ENCODE data around the gene PDIA3.

DNA sequence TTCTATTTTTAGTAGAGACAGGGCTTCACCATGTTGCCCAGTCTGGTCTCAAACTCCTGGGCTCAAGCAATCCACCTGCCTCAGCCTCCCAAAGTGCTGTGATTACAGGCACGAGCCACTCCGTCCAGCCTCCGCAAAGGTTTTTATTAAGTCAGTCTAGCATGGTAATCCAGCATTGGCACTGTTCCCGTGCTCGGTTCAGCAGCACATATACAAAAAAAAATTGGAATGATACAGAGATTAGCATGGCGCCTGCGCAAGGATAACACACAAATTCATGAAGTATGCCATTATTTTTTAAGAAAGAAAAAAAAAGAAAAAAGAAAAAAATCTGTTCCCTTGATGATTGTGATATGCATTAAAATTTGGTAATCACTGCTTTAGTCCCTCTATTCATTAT, 44.1 kb upstream of the PDIA3 start:
- TF ChIP-seq POLR2AphosphoS5 (IDR thresholded peaks at IDR 0.05; ENCODE audit: low read depth, low read length) = no peak
- TF ChIP-seq, protein P1, sequence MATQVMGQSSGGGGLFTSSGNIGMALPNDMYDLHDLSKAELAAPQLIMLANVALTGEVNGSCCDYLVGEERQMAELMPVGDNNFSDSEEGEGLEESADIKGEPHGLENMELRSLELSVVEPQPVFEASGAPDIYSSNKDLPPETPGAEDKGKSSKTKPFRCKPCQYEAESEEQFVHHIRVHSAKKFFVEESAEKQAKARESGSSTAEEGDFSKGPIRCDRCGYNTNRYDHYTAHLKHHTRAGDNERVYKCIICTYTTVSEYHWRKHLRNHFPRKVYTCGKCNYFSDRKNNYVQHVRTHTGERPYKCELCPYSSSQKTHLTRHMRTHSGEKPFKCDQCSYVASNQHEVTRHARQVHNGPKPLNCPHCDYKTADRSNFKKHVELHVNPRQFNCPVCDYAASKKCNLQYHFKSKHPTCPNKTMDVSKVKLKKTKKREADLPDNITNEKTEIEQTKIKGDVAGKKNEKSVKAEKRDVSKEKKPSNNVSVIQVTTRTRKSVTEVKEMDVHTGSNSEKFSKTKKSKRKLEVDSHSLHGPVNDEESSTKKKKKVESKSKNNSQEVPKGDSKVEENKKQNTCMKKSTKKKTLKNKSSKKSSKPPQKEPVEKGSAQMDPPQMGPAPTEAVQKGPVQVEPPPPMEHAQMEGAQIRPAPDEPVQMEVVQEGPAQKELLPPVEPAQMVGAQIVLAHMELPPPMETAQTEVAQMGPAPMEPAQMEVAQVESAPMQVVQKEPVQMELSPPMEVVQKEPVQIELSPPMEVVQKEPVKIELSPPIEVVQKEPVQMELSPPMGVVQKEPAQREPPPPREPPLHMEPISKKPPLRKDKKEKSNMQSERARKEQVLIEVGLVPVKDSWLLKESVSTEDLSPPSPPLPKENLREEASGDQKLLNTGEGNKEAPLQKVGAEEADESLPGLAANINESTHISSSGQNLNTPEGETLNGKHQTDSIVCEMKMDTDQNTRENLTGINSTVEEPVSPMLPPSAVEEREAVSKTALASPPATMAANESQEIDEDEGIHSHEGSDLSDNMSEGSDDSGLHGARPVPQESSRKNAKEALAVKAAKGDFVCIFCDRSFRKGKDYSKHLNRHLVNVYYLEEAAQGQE (IDR thresholded peaks at IDR 0.05; ENCODE audit: insufficient read depth in 1 of 2, low read depth in 2 of 2, low read length in 2 of 2) = no peak
- TF ChIP-seq TAF1 (IDR thresholded peaks at IDR 0.05; ENCODE audit: borderline replicate concordance, insufficient read depth, low read length) = no peak
- TF ChIP-seq SIN3A (IDR thresholded peaks at IDR 0.05; ENCODE audit: borderline replicate concordance, insufficient read depth, low read length) = no peak
